GM12872 (cell line): Measurements from ENCODE around the gene RAB23.

Experiments used
- CTCF ChIP-seq: IDR thresholded peaks from 3 replicates; pipeline ENCODE4 v1.5.1; 2011; ENCODE audit warnings: low read depth, mild to moderate bottlenecking, low read length, moderate library complexity; ENCODE audit not compliant: insufficient read depth

The RAB23 gene

GRCh38 chr6:57221936-57222742, at the start of gene RAB23:
RAB23 (minus strand) TSS chr6:57222307; CDS start chr6:57210380, 11,927 bp downstream.
- no peak for TF ChIP-seq CTCF

GRCh38 chr6:57268294-57268640, 46.2 kb upstream of the RAB23 start:
- TF ChIP-seq CTCF: no peak

GRCh38 chr6:57267586-57268293, 45.6 kb upstream of the RAB23 start:
- TF ChIP-seq CTCF: peak; percentile 49; the same call in 2 of the 3 replicates

- TF ChIP-seq CTCF: no peak
Measured at GRCh38 chr6:57265755-57266221, 43.7 kb upstream of the RAB23 start.

- no peak for TF ChIP-seq CTCF
Measured at GRCh38 chr6:57263739-57264138, 41.6 kb upstream of the RAB23 start.

GRCh38 chr6:57262901-57263694, 41.0 kb upstream of the RAB23 start:
- no peak for TF ChIP-seq CTCF

GRCh38 chr6:57262488-57262887, 40.4 kb upstream of the RAB23 start:
- no peak for TF ChIP-seq CTCF
